K562 treated with DMSO at 1 percent for 12 hours (cell line): ENCODE measurements around the gene RNASEH1. TPM values are rescaled to one million over a fixed set of nuclear protein-coding genes. Genes with fewer than 3 reads are reported as not detected.

Source experiments
- total RNA-seq: library from RNA; unstranded; fragments of 300-600 nt; gene quantifications from 2 replicates; pipeline ENCODE4 v1.2.3, GENCODE V29; 2022; ENCODE audit not compliant: insufficient read depth

The RNASEH1 gene
- total RNA-seq, result 9.3 and 18.2 TPM in 2 replicates

GRCh38 chr2:3558205-3559014 lies at the start of gene RNASEH1:
RNASEH1 (minus strand) TSS chr2:3558333; CDS start chr2:3558260, 73 bp downstream.

GRCh38 chr2:3594493-3595281 lies 36.6 kb upstream of the RNASEH1 start, which contains the start of gene COLEC11:
COLEC11 (plus strand) TSS chr2:3595112; CDS start chr2:3604341, 9,229 bp downstream.

GRCh38 chr2:3519255-3520205 lies 38.6 kb downstream of the RNASEH1 start, which contains the start of gene ADI1:
ADI1 (minus strand) TSS chr2:3519531; CDS start chr2:3519487, 44 bp downstream.

Other genes with a start within 250 kb of the RNASEH1 start
- 20.4 and 23.9 TPM in 2 replicates for gene EIPR1, start 180.5 kb downstream of the RNASEH1 start, total RNA-seq
- gene TRAPPC12, start 178.6 kb downstream of the RNASEH1 start, total RNA-seq, result 62.2 and 71.1 TPM in 2 replicates
- gene ADI1, start 38.8 kb downstream of the RNASEH1 start, total RNA-seq, result 57.3 and 63.1 TPM in 2 replicates
- gene RPS7, start 16.9 kb upstream of the RNASEH1 start, total RNA-seq, result 2,715 and 3,490 TPM in 2 replicates
- gene COLEC11, start 36.8 kb upstream of the RNASEH1 start, total RNA-seq, result 7.1 and 7.6 TPM in 2 replicates
- not detected in 2 replicates for gene ALLC, start 99.9 kb upstream of the RNASEH1 start, total RNA-seq
- gene DCDC2C, start 145.2 kb upstream of the RNASEH1 start, total RNA-seq, result not detected in 2 replicates